A549 treated with CORT108297 at 1 μM for 4 hours (cell line): ENCODE measurements around the gene UTY. TPM values are rescaled to one million over a fixed set of nuclear protein-coding genes. Genes with fewer than 3 reads are reported as not detected.

ENCODE experiments used
- total RNA-seq: library from RNA; stranded (reverse); fragments of 200-300 nt; extraction: Qiagen RNA extraction; gene quantifications from 5 replicates; pipeline ENCODE4 v1.2.3, GENCODE V29; 2022

Gene UTY
- 2.5 to 3.2 TPM (median 2.8 TPM) in 5 replicates for total RNA-seq

GRCh38 chrY:13479828-13480227 lies at the start of gene UTY:
Gene UTY, minus strand, starts transcription at chrY:13480033. Its CDS starts 368 bp downstream, at chrY:13479665.

Other genes starting within 250 kb of the UTY start
- 0.72 to 1.1 TPM (median 0.89 TPM) in 5 replicates for gene TMSB4Y, start 223.9 kb upstream of the UTY start, total RNA-seq